ENCODE measurements around the gene CLCN6.

DNA sequence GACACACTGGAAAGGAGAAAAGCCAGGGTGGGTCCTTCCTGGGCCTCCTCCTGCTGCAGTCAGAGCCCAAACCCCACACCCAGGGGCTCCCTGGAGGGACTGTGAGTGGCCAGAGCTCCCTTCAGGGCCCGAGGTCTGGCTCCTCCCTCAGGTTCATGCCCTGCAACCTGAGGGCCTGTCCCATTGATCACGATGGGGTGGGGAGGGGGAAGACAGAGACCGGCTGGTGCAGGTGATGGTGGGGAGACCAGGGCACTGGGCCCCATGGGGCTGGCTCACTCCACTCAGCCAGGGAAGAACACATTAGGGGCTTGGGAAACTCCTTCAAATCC is 82.9 kb downstream of the CLCN6 start:
- TF ChIP-seq, protein P1, sequence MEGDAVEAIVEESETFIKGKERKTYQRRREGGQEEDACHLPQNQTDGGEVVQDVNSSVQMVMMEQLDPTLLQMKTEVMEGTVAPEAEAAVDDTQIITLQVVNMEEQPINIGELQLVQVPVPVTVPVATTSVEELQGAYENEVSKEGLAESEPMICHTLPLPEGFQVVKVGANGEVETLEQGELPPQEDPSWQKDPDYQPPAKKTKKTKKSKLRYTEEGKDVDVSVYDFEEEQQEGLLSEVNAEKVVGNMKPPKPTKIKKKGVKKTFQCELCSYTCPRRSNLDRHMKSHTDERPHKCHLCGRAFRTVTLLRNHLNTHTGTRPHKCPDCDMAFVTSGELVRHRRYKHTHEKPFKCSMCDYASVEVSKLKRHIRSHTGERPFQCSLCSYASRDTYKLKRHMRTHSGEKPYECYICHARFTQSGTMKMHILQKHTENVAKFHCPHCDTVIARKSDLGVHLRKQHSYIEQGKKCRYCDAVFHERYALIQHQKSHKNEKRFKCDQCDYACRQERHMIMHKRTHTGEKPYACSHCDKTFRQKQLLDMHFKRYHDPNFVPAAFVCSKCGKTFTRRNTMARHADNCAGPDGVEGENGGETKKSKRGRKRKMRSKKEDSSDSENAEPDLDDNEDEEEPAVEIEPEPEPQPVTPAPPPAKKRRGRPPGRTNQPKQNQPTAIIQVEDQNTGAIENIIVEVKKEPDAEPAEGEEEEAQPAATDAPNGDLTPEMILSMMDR (IDR thresholded peaks at IDR 0.05): no peak
- no peak for TF ChIP-seq POLR2A (IDR thresholded peaks at IDR 0.05)

Data from uterus (tissue), 2 donors.